NCI-H2196 treated with DMSO at 0.1 percent for 48 hours (cell line): ENCODE results near the gene SLC12A8.

Experiments
- DNase-seq: peaks from one replicate; lab custom pipeline; 2025; ENCODE audit not compliant: unreplicated experiment; lab: John Stamatoyannopoulos, UW

The SLC12A8 gene

GRCh38 chr3:125033616-125034015 lies 178.9 kb downstream of the SLC12A8 start:
- no peak for DNase-seq

- no peak for DNase-seq
Measured at GRCh38 chr3:125033135-125033534, 179.4 kb downstream of the SLC12A8 start.

DNA sequence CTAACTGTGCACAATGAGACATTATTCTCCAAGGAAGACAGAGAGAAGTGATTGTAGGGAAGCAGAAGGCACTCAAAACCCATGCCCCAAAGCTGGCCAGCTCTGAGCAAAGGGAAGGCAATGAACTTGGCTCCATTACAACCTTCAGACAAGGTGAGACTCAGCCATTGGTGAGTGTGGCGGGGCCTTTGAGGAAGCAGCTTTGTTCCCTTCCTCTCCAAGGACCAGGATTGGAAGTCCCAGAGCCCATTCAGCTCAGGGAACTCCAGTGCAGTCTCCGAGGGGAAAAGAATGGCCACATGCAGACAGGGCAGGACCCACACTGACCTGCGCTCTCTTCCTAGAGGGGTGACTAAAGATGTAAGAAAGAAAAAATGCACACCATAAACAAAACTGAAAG lies 179.9 kb downstream of the SLC12A8 start:
- DNase-seq: no peak
